Measurements from ENCODE around the gene AMHR2. TPM values are rescaled to one million over a fixed set of nuclear protein-coding genes. Genes with fewer than 3 reads are reported as not detected.
"Not testable (repeated sequence)": the region's sequence is repeated elsewhere in the genome, so short reads cannot be mapped to it uniquely, and the experiment has no call there.

AMHR2 gene
- not detected for total RNA-seq

- peaks cover 29% of the 10 kb centered on the region for H3K4me1 Mint-ChIP-seq (ENCODE audit: low read depth)
- ATAC-seq (no peak), DNase-seq (no peak)
- H3K36me3 Mint-ChIP-seq (ENCODE audit: low read depth), result no peaks in the 10 kb centered on the region
- no peaks in the 10 kb centered on the region for H3K9me3 Mint-ChIP-seq
- ChIA-PET POLR2A (no interaction called here), CTCF (interaction anchor here (1.0 to 7.8 kb wide), 3 partner anchors 68 to 102 kb away, joined by 4 to 187 read pairs (median 44); partner anchors contain the start of gene AAAS)
- H3K27me3 Mint-ChIP-seq, result no peaks in the 10 kb centered on the region
- intact Hi-C loops (cut with micrococcal nuclease), result loop anchor here (5.0 kb wide), 1 partner anchor 41 kb away; the partner anchor contains the start of gene SP1
- no peak within 1 kb of the TSS for H3K4me3 Mint-ChIP-seq
- H3K27ac Mint-ChIP-seq, result no peak within 1 kb of the TSS
- no peak for TF ChIP-seq CTCF (IDR thresholded peaks at IDR 0.05)
Measured at GRCh38 chr12:53423597-53423996, at the start of gene AMHR2. Gene AMHR2, plus strand, starts transcription at chr12:53423855. Its CDS starts 80 bp downstream, at chr12:53423935.

- Mint-ChIP-seq H3K27ac (peak overlapping the region; percentile 44), H3K4me1 (ENCODE audit: low read depth) (peaks cover 29% of the 10 kb centered on the region)
- ATAC-seq; intact Hi-C loops (cut with micrococcal nuclease); H3K9me3 Mint-ChIP-seq; DNase-seq; H3K36me3 Mint-ChIP-seq (ENCODE audit: low read depth); H3K4me3 Mint-ChIP-seq; H3K27me3 Mint-ChIP-seq: not testable (repeated sequence)
- ChIA-PET POLR2A (interaction anchor here (0.6 to 1.6 kb wide), 3 partner anchors 107 to 1215 kb away, joined by 3 to 5 read pairs (median 3); no protein-coding TSS in a partner anchor), CTCF (interaction anchor here (2.2 to 2.4 kb wide), 2 partner anchors 22 to 47 kb away, joined by 7 to 9 read pairs; no protein-coding TSS in a partner anchor)
Measured at GRCh38 chr12:53374277-53374676, 49.4 kb upstream of the AMHR2 start.

GRCh38 chr12:53376747-53377146 lies 46.9 kb upstream of the AMHR2 start:
- Mint-ChIP-seq H3K36me3 (ENCODE audit: low read depth) (peaks cover 7% of the 10 kb centered on the region), H3K27ac (no peak overlapping the region), H3K4me3 (no peak overlapping the region), H3K27me3 (no peaks in the 10 kb centered on the region), H3K4me1 (ENCODE audit: low read depth) (peaks cover 28% of the 10 kb centered on the region), H3K9me3 (no peaks in the 10 kb centered on the region)
- POLR2A ChIA-PET, result interaction anchor here (0.7 kb wide), 2 partner anchors 78 to 278 kb away, joined by 3 read pairs; no protein-coding TSS in a partner anchor
- CTCF ChIA-PET, result interaction anchor here (1.3 to 3.3 kb wide), 3 partner anchors 24 to 53 kb away, joined by 3 to 21 read pairs (median 4); no protein-coding TSS in a partner anchor
- ATAC-seq (no peak), DNase-seq (no peak)
- intact Hi-C loops (cut with micrococcal nuclease), result no loop called here
- no peak for TF ChIP-seq CTCF (IDR thresholded peaks at IDR 0.05)

- Mint-ChIP-seq H3K9me3 (no peaks in the 10 kb centered on the region), H3K4me3 (no peak overlapping the region)
- CTCF ChIA-PET, result interaction anchor here (0.6 to 3.3 kb wide), 7 partner anchors 26 to 164 kb away, joined by 3 to 21 read pairs (median 5); no protein-coding TSS in a partner anchor
Measured at GRCh38 chr12:53378222-53378621, 45.4 kb upstream of the AMHR2 start.

GRCh38 chr12:53378724-53379388 lies 44.8 kb upstream of the AMHR2 start:
- DNase-seq (no peak), ATAC-seq (no peak)
- Mint-ChIP-seq H3K27me3 (no peaks in the 10 kb centered on the region), H3K27ac (no peak overlapping the region), H3K36me3 (ENCODE audit: low read depth) (peaks cover 28% of the 10 kb centered on the region), H3K4me3 (no peak overlapping the region), H3K4me1 (ENCODE audit: low read depth) (peaks cover 35% of the 10 kb centered on the region), H3K9me3 (no peaks in the 10 kb centered on the region)
- intact Hi-C loops (cut with micrococcal nuclease), result no loop called here
- ChIA-PET CTCF (interaction anchor here (0.7 to 3.3 kb wide), 10 partner anchors 26 to 165 kb away, joined by 3 to 21 read pairs (median 7); partner anchors contain the start of gene AAAS), POLR2A (interaction anchor here (0.6 to 2.6 kb wide), 11 partner anchors 10 to 264 kb away, joined by 3 to 11 read pairs (median 4); partner anchors contain the start of gene SP7)
- no peak for TF ChIP-seq CTCF (IDR thresholded peaks at IDR 0.05)

More at GRCh38 chr12:53378222-53378621, 45.4 kb upstream of the AMHR2 start:
- TF ChIP-seq CTCF (IDR thresholded peaks at IDR 0.05), result no peak
- Mint-ChIP-seq H3K36me3 (ENCODE audit: low read depth) (peaks cover 21% of the 10 kb centered on the region), H3K4me1 (ENCODE audit: low read depth) (peaks cover 33% of the 10 kb centered on the region), H3K27me3 (no peaks in the 10 kb centered on the region), H3K27ac (no peak overlapping the region)
- DNase-seq (no peak), ATAC-seq (no peak)
- POLR2A ChIA-PET, result interaction anchor here (0.6 to 2.6 kb wide), 5 partner anchors 9 to 264 kb away, joined by 3 to 11 read pairs (median 4); no protein-coding TSS in a partner anchor
- intact Hi-C loops (cut with micrococcal nuclease), result no loop called here
